Smooth muscle cell (in vitro differentiated cells): Measurements from ENCODE around the gene FARSA. TPM values are rescaled to one million over a fixed set of nuclear protein-coding genes. Genes with fewer than 3 reads are reported as not detected.

Experiments
- DNase-seq: peaks from one replicate; lab custom pipeline; 2025; ENCODE audit not compliant: unreplicated experiment; lab: John Stamatoyannopoulos, UW
- H2AFZ ChIP-seq: fragments of 200-600 bp; sonication (generic); 2 replicates; pipeline ENCODE4 v1.6.0; 2016; ENCODE audit warnings: antibody characterized with exemption, low read depth, mild to moderate bottlenecking
- H3F3A ChIP-seq: fragments of 200-600 bp; sonication (generic); 2 replicates; pipeline ENCODE4 v1.6.0; 2017; ENCODE audit warnings: antibody characterized with exemption, low read depth
- H3K27ac ChIP-seq: fragments of 200-600 bp; sonication (generic); 2 replicates; pipeline ENCODE4 v1.5.1; 2016; ENCODE audit warnings: low read depth, mild to moderate bottlenecking
- H3K27me3 ChIP-seq: fragments of 200-600 bp; sonication (generic); 2 replicates; pipeline ENCODE4 v1.6.1; 2016; ENCODE audit warnings: low read depth, mild to moderate bottlenecking
- H3K36me3 ChIP-seq: fragments of 200-600 bp; sonication (generic); 2 replicates; pipeline ENCODE4 v1.5.1; 2016; ENCODE audit warnings: low read depth
- H3K4me1 ChIP-seq: fragments of 200-600 bp; sonication (generic); 2 replicates; pipeline ENCODE4 v1.5.1; 2016; ENCODE audit warnings: low read depth
- H3K4me2 ChIP-seq: fragments of 200-600 bp; sonication (generic); 2 replicates; pipeline ENCODE4 v1.6.0; 2016; ENCODE audit warnings: mild to moderate bottlenecking
- H3K4me3 ChIP-seq: fragments of 200-600 bp; sonication (generic); 2 replicates; pipeline ENCODE4 v1.5.1; 2016; ENCODE audit warnings: mild to moderate bottlenecking
- H3K79me2 ChIP-seq: fragments of 200-600 bp; sonication (generic); 2 replicates; pipeline ENCODE4 v1.6.0; 2016; ENCODE audit warnings: low read depth, mild to moderate bottlenecking
- H3K9ac ChIP-seq: fragments of 200-600 bp; sonication (generic); 2 replicates; pipeline ENCODE4 v1.6.0; 2016; ENCODE audit warnings: low read depth
- H3K9me3 ChIP-seq: fragments of 200-600 bp; sonication (generic); replicated peaks from 2 replicates; pipeline ENCODE4 v1.5.1; 2016; ENCODE audit warnings: low read depth
- H4K20me1 ChIP-seq: fragments of 200-600 bp; sonication (generic); 2 replicates; pipeline ENCODE4 v1.6.0; 2016; ENCODE audit warnings: low read depth
- CTCF ChIP-seq: fragments of 200-600 bp; sonication (generic); IDR thresholded peaks from 2 replicates; pipeline ENCODE4 v1.5.1; 2017; ENCODE audit warnings: borderline replicate concordance, mild to moderate bottlenecking, antibody characterized with exemption; ENCODE audit not compliant: insufficient read depth, poor library complexity, severe bottlenecking
- WGBS: methylation state at CpG from one replicate; pipeline ENCODE4 v1.1.7; 2016; ENCODE audit warnings: low lambda C conversion rate; 5-methylcytosine and 5-hydroxymethylcytosine counted together
- polyA plus RNA-seq: library from polyadenylated mRNA; unstranded; fragments of >200 nt; fragmentation: Nextera tagmentation; extraction: Ambion mirVana; gene quantifications from 2 replicates; pipeline ENCODE4 v1.2.1, GENCODE V29; 2016
- total RNA-seq: library from RNA; depleted of rRNA; stranded (reverse); fragments of >200 nt; gene quantifications from 2 replicates; pipeline ENCODE4 v1.2.3, GENCODE V29; 2014

FARSA gene
- total and polyA plus RNA-seq, 2 experiments from 2014 or later = 46.1 to 86.9 TPM

- Histone ChIP-seq H3F3A (no peaks in the 10 kb centered on the region), H3K27me3 (peaks cover 18% of the 10 kb centered on the region), H3K9ac (no peak overlapping the region), H3K36me3 (no peaks in the 10 kb centered on the region), H3K9me3 (no peaks in the 10 kb centered on the region), H4K20me1 (no peaks in the 10 kb centered on the region), H3K79me2 (no peaks in the 10 kb centered on the region), H3K27ac (no peak overlapping the region), H2AFZ (no peak overlapping the region), H3K4me2 (no peak overlapping the region), H3K4me3 (no peak overlapping the region), H3K4me1 (no peaks in the 10 kb centered on the region)
- no peak for DNase-seq
- no peak for TF ChIP-seq CTCF
- 90% methylated on average over 3 of the region's 3 CpGs for WGBS
Measured at GRCh38 chr19:12884202-12884601, 49.3 kb downstream of the FARSA start.

DNA sequence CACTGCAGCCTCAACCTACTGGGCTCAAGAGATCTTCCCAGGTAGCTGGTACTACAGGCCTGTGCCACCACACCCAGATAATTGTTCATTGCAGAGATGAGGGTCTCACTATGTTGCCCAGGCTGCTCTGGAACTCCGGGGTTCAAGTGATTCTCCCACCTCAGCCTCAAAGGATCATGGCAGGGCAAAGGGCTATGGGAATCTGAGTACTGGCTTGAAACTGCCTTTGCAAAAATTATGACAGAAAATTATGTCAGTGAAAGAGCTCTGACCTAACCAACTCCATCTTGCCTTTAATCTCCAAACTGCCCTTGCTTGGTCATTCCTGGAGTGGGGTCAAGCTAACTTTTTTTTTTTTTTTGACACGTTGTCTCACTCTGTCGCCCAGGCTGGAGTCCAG is 50.9 kb downstream of the FARSA start:
- no peak overlapping the region for H3K4me2 ChIP-seq
- no peaks in the 10 kb centered on the region for H3K4me1 ChIP-seq
- H3K27me3 ChIP-seq = peaks cover 18% of the 10 kb centered on the region
- no peak for TF ChIP-seq CTCF
- no peaks in the 10 kb centered on the region for H4K20me1 ChIP-seq
- no peak overlapping the region for H3K9ac ChIP-seq
- H3K79me2 ChIP-seq = no peaks in the 10 kb centered on the region
- 95% methylated on average over 3 of the region's 3 CpGs for WGBS
- H3K9me3 ChIP-seq = no peaks in the 10 kb centered on the region
- H3K27ac ChIP-seq = no peak overlapping the region
- no peaks in the 10 kb centered on the region for H3F3A ChIP-seq
- no peak overlapping the region for H3K4me3 ChIP-seq
- H2AFZ ChIP-seq = no peak overlapping the region
- H3K36me3 ChIP-seq = no peaks in the 10 kb centered on the region
- DNase-seq = no peak

DNA sequence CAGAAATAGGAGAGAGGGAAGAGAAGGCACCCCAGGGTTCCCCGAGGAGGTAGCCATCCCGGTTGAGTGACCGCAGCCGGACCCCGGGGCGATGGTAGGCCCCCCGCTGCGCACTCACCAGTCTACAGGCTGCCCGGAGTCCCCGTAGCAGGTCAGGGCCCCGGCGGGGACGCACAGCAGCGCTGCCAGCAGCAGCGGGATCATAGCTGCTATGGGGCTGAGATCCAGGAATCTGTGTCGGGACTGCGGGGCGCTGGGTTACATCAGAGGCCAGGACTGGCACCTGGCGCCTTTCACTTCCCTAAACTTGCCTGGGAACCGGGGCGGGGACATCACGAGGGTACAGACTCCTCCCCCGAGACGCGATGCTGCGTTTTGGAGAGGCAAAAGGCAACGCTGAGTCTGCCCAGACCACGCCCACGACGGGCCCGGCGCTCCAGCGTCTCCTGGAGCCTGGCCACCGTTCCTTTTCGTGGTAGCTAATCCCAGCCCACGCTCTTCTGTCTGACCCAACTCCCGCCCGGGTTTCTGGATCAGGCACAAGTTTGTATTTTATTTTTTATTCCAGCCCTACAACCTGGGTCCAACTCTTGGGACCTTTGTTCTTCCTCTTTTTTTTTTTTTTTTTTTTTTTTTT is 52.2 kb downstream of the FARSA start, which contains the start of gene DNASE2:
Gene DNASE2, minus strand, starts transcription at position 278 of the 637 bp plus-strand sequence. Its CDS starts 74 bp downstream, at position 204.
- Histone ChIP-seq H3K27me3 (peaks cover 18% of the 10 kb centered on the region), H3K4me2 (peak within 1 kb of the TSS; percentile 94), H3K4me1 (no peaks in the 10 kb centered on the region), H3K27ac (peak within 1 kb of the TSS; percentile 26), H3K4me3 (peak within 1 kb of the TSS; percentile 67), H2AFZ (peak within 1 kb of the TSS; percentile 94), H3K9ac (peak within 1 kb of the TSS; percentile 33), H3K79me2 (no peaks in the 10 kb centered on the region), H3K9me3 (no peaks in the 10 kb centered on the region), H3K36me3 (no peaks in the 10 kb centered on the region), H4K20me1 (no peaks in the 10 kb centered on the region), H3F3A (no peaks in the 10 kb centered on the region)
- DNase-seq = peak; percentile 68
- no peak for TF ChIP-seq CTCF
- under 1% methylated on average over 38 of the region's 38 CpGs for WGBS
